Mesenchymal stem cell (in vitro differentiated cells and primary cell): ENCODE results near the gene GABBR2.

Source experiments
- DNase-seq: peaks from one replicate; pipeline ENCODE4 v3.0.0-alpha.2; 2013
- H2AFZ ChIP-seq: one replicate; pipeline ENCODE4 v1.6.1; 2013; ENCODE audit warnings: low read depth, mild to moderate bottlenecking, control low read depth, inconsistent platforms, low read length, moderate library complexity
- H2AK5ac ChIP-seq: 2 replicates; pipeline ENCODE4 v1.6.1; 2013; ENCODE audit warnings: low read length, moderate library complexity, mild to moderate bottlenecking, inconsistent platforms; ENCODE audit not compliant: severe bottlenecking
- H2BK120ac ChIP-seq: one replicate; pipeline ENCODE4 v1.6.1; 2013; ENCODE audit warnings: low read depth, mild to moderate bottlenecking, inconsistent platforms, low read length, moderate library complexity
- H2BK12ac ChIP-seq, 2 experiments: one replicate each; pipeline ENCODE4 v1.6.1; 2013; ENCODE audit warnings: inconsistent platforms in 2 of 2, low read length in 2 of 2, mild to moderate bottlenecking in 2 of 2, moderate library complexity in 2 of 2, control low read depth in 1 of 2
- H2BK15ac ChIP-seq: one replicate; pipeline ENCODE4 v1.6.1; 2013; ENCODE audit warnings: mild to moderate bottlenecking, low read depth, inconsistent platforms; ENCODE audit not compliant: poor library complexity, severe bottlenecking
- H2BK5ac ChIP-seq: 2 replicates; pipeline ENCODE4 v1.6.1; 2013; ENCODE audit warnings: low read depth, mild to moderate bottlenecking, low read length, control low read depth, inconsistent platforms; ENCODE audit not compliant: poor library complexity, severe bottlenecking
- H3K14ac ChIP-seq, 2 experiments: one replicate each; pipeline ENCODE4 v1.6.1; 2013; ENCODE audit warnings: inconsistent platforms in 2 of 2, low read length in 2 of 2, control low read depth in 1 of 2, mild to moderate bottlenecking in 1 of 2, moderate library complexity in 1 of 2
- H3K18ac ChIP-seq, 2 experiments: one replicate each; pipeline ENCODE4 v1.6.1; 2013; ENCODE audit warnings: inconsistent platforms in 2 of 2, low read length in 2 of 2, control low read depth in 1 of 2, low read depth in 1 of 2, mild to moderate bottlenecking in 1 of 2
- H3K23ac ChIP-seq, 2 experiments: one replicate each; pipeline ENCODE4 v1.6.1; 2013; ENCODE audit warnings: inconsistent platforms in 2 of 2, low read length in 2 of 2, mild to moderate bottlenecking in 2 of 2, moderate library complexity in 2 of 2, control low read depth in 1 of 2
- H3K27ac ChIP-seq: 2 replicates; pipeline ENCODE4 v1.5.1; 2013; ENCODE audit warnings: mild to moderate bottlenecking, moderate library complexity, low read length, control low read depth, inconsistent platforms; ENCODE audit not compliant: poor library complexity, severe bottlenecking
- H3K27me3 ChIP-seq, 2 experiments: 2 replicates each; pipeline versions ENCODE4 v1.6.1 to v1.7.0; 2013; ENCODE audit warnings: low read length in 2 of 2, mild to moderate bottlenecking in 2 of 2, moderate library complexity in 2 of 2, control low read depth in 1 of 2, inconsistent platforms in 1 of 2; ENCODE audit not compliant: control insufficient read depth in 1 of 2, insufficient read depth in 1 of 2
- H3K36me3 ChIP-seq, 2 experiments: 2 replicates each; pipeline versions ENCODE4 v1.6.1 to v1.7.0; 2013; ENCODE audit warnings: low read length in 2 of 2, control low read depth in 1 of 2, inconsistent platforms in 1 of 2, low read depth in 1 of 2, mild to moderate bottlenecking in 1 of 2; ENCODE audit not compliant: insufficient read depth in 2 of 2, control insufficient read depth in 1 of 2
- H3K4ac ChIP-seq, 2 experiments: one replicate each; pipeline ENCODE4 v1.6.1; 2013; ENCODE audit warnings: inconsistent platforms in 2 of 2, low read length in 2 of 2, mild to moderate bottlenecking in 2 of 2, moderate library complexity in 2 of 2, control low read depth in 1 of 2, low read depth in 1 of 2
- H3K4me1 ChIP-seq: 2 replicates; pipeline ENCODE4 v1.6.1; 2013; ENCODE audit warnings: low read depth, low read length, control low read depth; ENCODE audit not compliant: control insufficient read depth, insufficient read depth
- H3K4me2 ChIP-seq: 2 replicates; pipeline ENCODE4 v1.6.1; 2013; ENCODE audit warnings: low read length, mild to moderate bottlenecking, inconsistent platforms; ENCODE audit not compliant: poor library complexity, severe bottlenecking
- H3K4me3 ChIP-seq, 2 experiments: 2 replicates each; pipeline versions ENCODE4 v1.5.1 to v1.7.0; 2013; ENCODE audit warnings: low read length in 2 of 2, mild to moderate bottlenecking in 2 of 2, control low read depth in 1 of 2, low read depth in 1 of 2; ENCODE audit not compliant: insufficient read depth in 1 of 2
- H3K79me1 ChIP-seq: replicated peaks from 2 replicates; pipeline ENCODE4 v1.6.1; 2013; ENCODE audit warnings: mild to moderate bottlenecking, control low read depth, low read length, inconsistent platforms; ENCODE audit not compliant: poor library complexity, severe bottlenecking
- H3K9ac ChIP-seq: 2 replicates; pipeline ENCODE4 v1.7.0; 2013; ENCODE audit warnings: mild to moderate bottlenecking, low read length, moderate library complexity
- H3K9me3 ChIP-seq: 2 replicates; pipeline ENCODE4 v1.7.0; 2013; ENCODE audit warnings: mild to moderate bottlenecking, low read length; ENCODE audit not compliant: control insufficient read depth
- H4K8ac ChIP-seq: one replicate; pipeline ENCODE4 v1.6.1; 2013; ENCODE audit warnings: inconsistent platforms, mild to moderate bottlenecking, low read length, moderate library complexity
- H4K91ac ChIP-seq: one replicate; pipeline ENCODE4 v1.6.1; 2013; ENCODE audit warnings: mild to moderate bottlenecking, low read length, inconsistent platforms
- WGBS: methylation state at CpG from one replicate; pipeline ENCODE4 v1.1.7; 2013; ENCODE audit warnings: mixed read lengths; 5-methylcytosine and 5-hydroxymethylcytosine counted together

Gene GABBR2

GRCh38 chr9:98329904-98330303, 378.8 kb downstream of the GABBR2 start:
- H3K4me1 ChIP-seq = no peaks in the 10 kb centered on the region
- H3K79me1 ChIP-seq = no peaks in the 10 kb centered on the region
- no peak overlapping the region for H4K8ac ChIP-seq
- H2BK120ac ChIP-seq = no peak overlapping the region
- H3K27ac ChIP-seq = no peak overlapping the region
- no peak overlapping the region for H2AK5ac ChIP-seq
- H2BK15ac ChIP-seq = no peak overlapping the region
- no peak overlapping the region for H2BK12ac ChIP-seq
- no peak overlapping the region for H3K9ac ChIP-seq
- 78% methylated on average over 4 of the region's 4 CpGs for WGBS
- no peak overlapping the region for H3K4ac ChIP-seq
- DNase-seq = no peak
- no peaks in the 10 kb centered on the region for H3K36me3 ChIP-seq
- H3K4me3 ChIP-seq = no peak overlapping the region
- H3K23ac ChIP-seq = no peak overlapping the region
- H3K14ac ChIP-seq = no peak overlapping the region
- no peaks in the 10 kb centered on the region for H3K9me3 ChIP-seq
- no peak overlapping the region for H2AFZ ChIP-seq
- H2BK5ac ChIP-seq = no peak overlapping the region
- no peak overlapping the region for H3K4me2 ChIP-seq
- peaks cover 0 to 13% of the 10 kb centered on the region in 2 experiments for H3K27me3 ChIP-seq
- no peak overlapping the region for H4K91ac ChIP-seq
- H3K18ac ChIP-seq = no peak overlapping the region

GRCh38 chr9:98329281-98329680, 379.5 kb downstream of the GABBR2 start:
- H3K14ac ChIP-seq = no peak overlapping the region
- H4K91ac ChIP-seq = no peak overlapping the region
- H4K8ac ChIP-seq = no peak overlapping the region
- no peak overlapping the region for H3K4me2 ChIP-seq
- peak overlapping the region; percentile 35 for H2BK15ac ChIP-seq
- H3K79me1 ChIP-seq = no peaks in the 10 kb centered on the region
- 84% methylated on average over 6 of the region's 6 CpGs for WGBS
- no peak overlapping the region for H2AFZ ChIP-seq
- H2AK5ac ChIP-seq = no peak overlapping the region
- no peak overlapping the region for H2BK5ac ChIP-seq
- H3K36me3 ChIP-seq = no peaks in the 10 kb centered on the region
- no peak overlapping the region for H3K18ac ChIP-seq
- peaks cover 0 to 13% of the 10 kb centered on the region in 2 experiments for H3K27me3 ChIP-seq
- no peak overlapping the region for H3K9ac ChIP-seq
- no peak overlapping the region for H3K23ac ChIP-seq
- H3K4me3 ChIP-seq = no peak overlapping the region
- peak overlapping the region in 1 of 2 experiments; percentile 34 for H2BK12ac ChIP-seq
- H3K4ac ChIP-seq = no peak overlapping the region
- H3K27ac ChIP-seq = no peak overlapping the region
- DNase-seq = no peak
- peaks cover 3% of the 10 kb centered on the region for H3K4me1 ChIP-seq
- H3K9me3 ChIP-seq = no peaks in the 10 kb centered on the region
- H2BK120ac ChIP-seq = no peak overlapping the region

GRCh38 chr9:98328770-98329169, 380.0 kb downstream of the GABBR2 start:
- Histone ChIP-seq H3K4me2 (no peak overlapping the region), H2BK15ac (no peak overlapping the region), H4K91ac (no peak overlapping the region)

GRCh38 chr9:98328141-98328540, 380.6 kb downstream of the GABBR2 start:
- no peak overlapping the region for H3K4me3 ChIP-seq
- no peak overlapping the region for H3K18ac ChIP-seq
- no peak overlapping the region for H3K9ac ChIP-seq
- no peak overlapping the region for H4K91ac ChIP-seq
- H3K9me3 ChIP-seq = no peaks in the 10 kb centered on the region
- no peak overlapping the region for H2BK15ac ChIP-seq
- H3K27ac ChIP-seq = no peak overlapping the region
- no peak overlapping the region for H2BK120ac ChIP-seq
- WGBS = 95% methylated on average over 5 of the region's 7 CpGs
- no peak overlapping the region for H3K14ac ChIP-seq
- no peak overlapping the region for H2AFZ ChIP-seq
- no peak overlapping the region for H3K23ac ChIP-seq
- no peaks in the 10 kb centered on the region for H3K79me1 ChIP-seq
- peaks cover 0 to 13% of the 10 kb centered on the region in 2 experiments for H3K27me3 ChIP-seq
- no peak overlapping the region for H2BK12ac ChIP-seq
- H3K4me2 ChIP-seq = no peak overlapping the region
- H4K8ac ChIP-seq = no peak overlapping the region
- no peak for DNase-seq
- H2BK5ac ChIP-seq = no peak overlapping the region
- H3K4ac ChIP-seq = no peak overlapping the region
- H3K36me3 ChIP-seq = no peaks in the 10 kb centered on the region
- H2AK5ac ChIP-seq = no peak overlapping the region
- H3K4me1 ChIP-seq = peaks cover 10% of the 10 kb centered on the region

More at GRCh38 chr9:98328770-98329169, 380.0 kb downstream of the GABBR2 start:
- Histone ChIP-seq H2BK5ac (no peak overlapping the region), H2BK12ac (no peak overlapping the region), H4K8ac (no peak overlapping the region), H3K23ac (no peak overlapping the region), H3K9ac (no peak overlapping the region), H3K27ac (no peak overlapping the region), H2AK5ac (no peak overlapping the region), H3K4me1 (peaks cover 7% of the 10 kb centered on the region), H3K4me3 (no peak overlapping the region), H3K36me3 (no peaks in the 10 kb centered on the region), H3K14ac (no peak overlapping the region), H3K27me3 (peaks cover 0 to 13% of the 10 kb centered on the region in 2 experiments), H2BK120ac (no peak overlapping the region), H2AFZ (no peak overlapping the region), H3K4ac (no peak overlapping the region), H3K9me3 (no peaks in the 10 kb centered on the region), H3K79me1 (no peaks in the 10 kb centered on the region), H3K18ac (no peak overlapping the region)
- no peak for DNase-seq
- 83% methylated on average over 3 of the region's 4 CpGs for WGBS
